Measurements from ENCODE around the gene FOXRED2. TPM values are rescaled to one million over a fixed set of nuclear protein-coding genes. Genes with fewer than 3 reads are reported as not detected.

The FOXRED2 gene
- total RNA-seq, 1 donor from 2014 or later = 23.1 TPM

DNA sequence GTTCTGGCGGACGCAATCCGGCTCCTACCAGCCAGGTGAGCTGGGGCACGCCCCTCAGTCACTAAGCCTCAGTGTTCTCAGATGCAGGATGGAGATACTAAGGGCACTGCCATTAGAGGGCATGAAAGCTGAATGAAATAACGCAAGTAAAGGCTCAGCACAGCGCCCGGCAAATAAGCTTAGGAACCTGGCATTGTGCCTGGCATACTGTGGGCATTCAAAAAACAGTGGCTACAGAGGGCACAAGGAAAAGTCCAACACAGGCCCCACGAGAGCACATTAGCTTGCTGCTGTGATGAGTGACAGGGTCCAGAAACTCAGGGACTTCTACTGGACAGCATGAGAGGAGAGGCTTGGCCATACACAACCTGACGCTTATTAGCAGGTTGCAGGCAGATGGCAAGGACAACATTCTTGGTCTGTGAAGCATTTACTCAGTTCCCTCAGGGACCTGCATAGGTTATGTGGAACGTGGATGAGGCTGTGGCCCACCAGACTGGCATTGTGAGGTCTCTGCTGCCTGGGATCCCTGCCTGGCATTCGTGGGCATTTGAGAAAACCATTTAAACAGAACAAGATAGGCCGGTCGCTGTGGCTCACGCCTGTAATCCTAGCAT is 37.6 kb downstream of the FOXRED2 start:
- Mint-ChIP-seq H3K4me1 (ENCODE audit: low read depth) (peaks cover 80% of the 10 kb centered on the region), H3K36me3 (ENCODE audit: low read depth) (peaks cover under 1% of the 10 kb centered on the region), H3K9me3 (ENCODE audit: low read depth) (no peaks in the 10 kb centered on the region), H3K27ac (ENCODE audit: unreplicated experiment) (peak overlapping the region; percentile 99), H3K27me3 (ENCODE audit: low read depth) (no peaks in the 10 kb centered on the region), H3K4me3 (ENCODE audit: unreplicated experiment) (no peak overlapping the region)
- TF ChIP-seq, protein P1, sequence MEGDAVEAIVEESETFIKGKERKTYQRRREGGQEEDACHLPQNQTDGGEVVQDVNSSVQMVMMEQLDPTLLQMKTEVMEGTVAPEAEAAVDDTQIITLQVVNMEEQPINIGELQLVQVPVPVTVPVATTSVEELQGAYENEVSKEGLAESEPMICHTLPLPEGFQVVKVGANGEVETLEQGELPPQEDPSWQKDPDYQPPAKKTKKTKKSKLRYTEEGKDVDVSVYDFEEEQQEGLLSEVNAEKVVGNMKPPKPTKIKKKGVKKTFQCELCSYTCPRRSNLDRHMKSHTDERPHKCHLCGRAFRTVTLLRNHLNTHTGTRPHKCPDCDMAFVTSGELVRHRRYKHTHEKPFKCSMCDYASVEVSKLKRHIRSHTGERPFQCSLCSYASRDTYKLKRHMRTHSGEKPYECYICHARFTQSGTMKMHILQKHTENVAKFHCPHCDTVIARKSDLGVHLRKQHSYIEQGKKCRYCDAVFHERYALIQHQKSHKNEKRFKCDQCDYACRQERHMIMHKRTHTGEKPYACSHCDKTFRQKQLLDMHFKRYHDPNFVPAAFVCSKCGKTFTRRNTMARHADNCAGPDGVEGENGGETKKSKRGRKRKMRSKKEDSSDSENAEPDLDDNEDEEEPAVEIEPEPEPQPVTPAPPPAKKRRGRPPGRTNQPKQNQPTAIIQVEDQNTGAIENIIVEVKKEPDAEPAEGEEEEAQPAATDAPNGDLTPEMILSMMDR (IDR thresholded peaks at IDR 0.05) = no peak
- DNase-seq (ENCODE audit: low spot score) = no peak

DNA sequence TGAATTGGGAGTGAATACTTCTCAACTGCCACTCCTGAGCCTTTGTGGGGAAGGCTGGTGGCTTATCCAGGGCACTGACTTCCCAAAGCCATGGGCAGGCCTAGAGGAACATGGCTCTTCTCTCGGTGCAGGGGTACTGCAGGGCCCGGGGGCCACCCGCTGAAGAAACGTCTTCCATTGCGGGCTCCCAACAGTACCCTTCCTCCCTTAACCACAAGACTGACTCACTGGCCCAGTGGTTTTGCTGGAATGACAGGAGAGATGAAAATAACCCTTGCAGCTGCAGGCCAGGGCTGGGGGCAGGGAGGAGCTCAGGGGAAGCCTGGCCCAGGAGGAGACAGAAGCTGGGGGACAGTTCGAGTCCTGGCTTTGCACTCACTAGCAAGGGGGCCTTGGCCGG is 38.9 kb downstream of the FOXRED2 start:
- Mint-ChIP-seq H3K4me1 (ENCODE audit: low read depth) (peaks cover 80% of the 10 kb centered on the region), H3K4me3 (ENCODE audit: unreplicated experiment) (peak overlapping the region; percentile 40), H3K36me3 (ENCODE audit: low read depth) (no peaks in the 10 kb centered on the region), H3K9me3 (ENCODE audit: low read depth) (no peaks in the 10 kb centered on the region), H3K27me3 (ENCODE audit: low read depth) (no peaks in the 10 kb centered on the region), H3K27ac (ENCODE audit: unreplicated experiment) (peak overlapping the region; percentile 99)
- DNase-seq (ENCODE audit: low spot score) = no peak
- TF ChIP-seq, protein P1 (IDR thresholded peaks at IDR 0.05) = no peak

DNA sequence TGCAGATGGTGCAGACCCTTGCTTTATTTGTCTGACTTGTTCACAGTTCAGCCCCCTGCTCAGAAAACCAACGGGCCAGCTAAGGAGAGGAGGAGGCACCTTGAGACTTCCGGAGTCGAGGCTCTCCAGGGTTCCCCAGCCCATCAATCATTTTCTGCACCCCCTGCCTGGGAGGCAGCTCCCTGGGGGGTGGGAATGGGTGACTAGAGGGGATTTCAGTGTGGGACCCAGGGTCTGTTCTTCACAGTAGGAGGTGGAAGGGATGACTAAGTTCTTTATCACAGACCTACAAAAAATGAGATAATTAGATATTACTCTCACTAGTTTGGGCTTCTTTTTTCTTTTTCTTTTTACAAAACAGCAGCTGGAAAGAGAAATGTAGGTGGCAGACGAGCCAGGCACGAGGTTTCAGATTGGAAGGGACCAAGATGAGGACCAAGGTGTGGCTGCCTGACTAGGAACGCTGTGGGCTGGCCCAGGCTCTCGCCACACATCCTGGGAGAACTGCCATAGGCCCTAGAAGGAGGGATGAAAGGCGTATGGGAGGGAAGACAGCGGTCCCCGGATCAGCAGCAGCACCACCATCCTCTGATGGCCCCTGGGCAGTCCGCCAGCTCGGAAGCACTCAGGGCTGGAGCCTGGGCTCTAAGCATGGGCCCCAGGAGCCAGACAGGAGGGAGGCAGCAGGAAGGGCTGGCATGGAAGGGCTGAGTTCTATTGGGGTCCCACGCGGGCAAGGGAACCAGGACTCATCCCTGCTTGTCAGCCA is 39.6 kb downstream of the FOXRED2 start:
- peaks cover 81% of the 10 kb centered on the region for H3K4me1 Mint-ChIP-seq (ENCODE audit: low read depth)
- no peak for DNase-seq (ENCODE audit: low spot score)

DNA sequence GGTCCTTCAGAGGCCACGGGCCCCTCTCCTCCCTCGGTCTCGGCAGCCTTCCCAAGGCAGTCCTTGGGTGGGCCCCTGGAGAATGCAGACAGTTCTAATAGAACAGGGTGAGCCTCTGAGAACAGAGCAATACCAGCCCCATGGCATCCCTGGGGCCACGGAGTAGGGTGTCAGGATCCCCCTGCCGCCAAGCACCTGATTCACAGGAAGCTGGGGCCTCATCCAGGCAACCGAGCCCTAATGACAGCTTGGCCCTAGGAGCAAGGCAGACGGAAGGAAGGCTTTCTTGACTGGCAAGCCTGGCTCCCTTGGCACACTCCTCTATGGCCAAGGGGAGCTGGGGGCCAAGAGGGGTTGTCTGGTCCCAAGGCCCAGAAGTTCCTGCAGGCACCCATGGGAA is 40.6 kb downstream of the FOXRED2 start:
- Mint-ChIP-seq H3K4me1 (ENCODE audit: low read depth) (peaks cover 81% of the 10 kb centered on the region), H3K36me3 (ENCODE audit: low read depth) (no peaks in the 10 kb centered on the region)

More for the DNA sequence above, 39.6 kb downstream of the FOXRED2 start:
- TF ChIP-seq, protein P1 (IDR thresholded peaks at IDR 0.05) = no peak
- Mint-ChIP-seq H3K36me3 (ENCODE audit: low read depth) (no peaks in the 10 kb centered on the region), H3K9me3 (ENCODE audit: low read depth) (no peaks in the 10 kb centered on the region), H3K4me3 (ENCODE audit: unreplicated experiment) (no peak overlapping the region), H3K27me3 (ENCODE audit: low read depth) (no peaks in the 10 kb centered on the region), H3K27ac (ENCODE audit: unreplicated experiment) (peak overlapping the region; percentile 99)

More for the DNA sequence above, 40.6 kb downstream of the FOXRED2 start:
- DNase-seq (ENCODE audit: low spot score) = no peak
- Mint-ChIP-seq H3K27ac (ENCODE audit: unreplicated experiment) (peak overlapping the region; percentile 99), H3K27me3 (ENCODE audit: low read depth) (no peaks in the 10 kb centered on the region), H3K4me3 (ENCODE audit: unreplicated experiment) (no peak overlapping the region), H3K9me3 (ENCODE audit: low read depth) (no peaks in the 10 kb centered on the region)
- TF ChIP-seq, protein P1 (IDR thresholded peaks at IDR 0.05) = no peak

All from chondrocyte (in vitro differentiated cells).